DMS153 (cell line): ENCODE measurements around the gene EGFR.

Source experiments
- DNase-seq: peaks from one replicate; lab custom pipeline; 2025; lab: John Stamatoyannopoulos, UW

The EGFR gene

DNA sequence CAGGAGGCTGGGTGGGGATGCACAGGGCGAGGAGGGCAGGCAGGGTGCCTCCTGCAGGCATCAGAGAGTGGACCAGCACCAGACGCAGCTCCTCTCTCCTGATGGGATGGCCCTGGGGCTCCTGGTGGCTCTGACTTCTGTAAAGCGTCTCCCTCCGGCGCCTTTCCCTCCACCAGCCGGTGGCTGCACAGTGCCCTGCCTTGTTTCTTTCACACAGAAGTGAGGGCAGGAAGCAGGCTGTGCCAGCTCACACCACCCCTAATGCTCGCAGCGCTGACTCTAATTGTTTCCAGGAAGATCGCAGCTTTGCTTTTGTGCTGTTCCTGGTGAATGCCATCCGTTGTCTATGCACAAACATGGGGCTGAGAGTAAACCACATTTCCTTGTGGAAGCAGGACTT, 194.0 kb downstream of the EGFR start:
- peak; percentile 60 for DNase-seq

- DNase-seq, result no peak
Observed at GRCh38 chr7:55214707-55215106, 195.9 kb downstream of the EGFR start.

GRCh38 chr7:55223023-55223422, 204.2 kb downstream of the EGFR start:
- no peak for DNase-seq

DNA sequence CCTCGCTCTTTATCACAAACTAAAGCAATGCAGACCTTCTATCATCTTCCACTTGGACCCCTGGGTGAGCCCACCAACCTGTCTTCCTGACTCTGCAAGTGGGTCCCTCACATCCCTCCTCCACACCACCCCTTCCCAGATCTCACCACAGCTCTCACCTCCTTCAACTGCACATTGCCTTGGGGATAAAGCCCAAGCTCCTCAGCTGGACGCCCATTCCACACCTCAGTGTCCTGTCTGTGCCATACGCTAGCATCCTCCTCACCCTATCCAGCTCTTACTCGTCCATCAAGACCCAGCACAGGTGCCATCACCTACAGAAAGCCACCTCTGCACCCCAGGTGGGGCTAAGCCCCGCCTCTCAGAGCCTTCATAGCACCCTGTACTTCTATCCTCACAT, 205.3 kb downstream of the EGFR start:
- DNase-seq, result no peak

GRCh38 chr7:55224810-55225209, 206.0 kb downstream of the EGFR start:
- no peak for DNase-seq

DNA sequence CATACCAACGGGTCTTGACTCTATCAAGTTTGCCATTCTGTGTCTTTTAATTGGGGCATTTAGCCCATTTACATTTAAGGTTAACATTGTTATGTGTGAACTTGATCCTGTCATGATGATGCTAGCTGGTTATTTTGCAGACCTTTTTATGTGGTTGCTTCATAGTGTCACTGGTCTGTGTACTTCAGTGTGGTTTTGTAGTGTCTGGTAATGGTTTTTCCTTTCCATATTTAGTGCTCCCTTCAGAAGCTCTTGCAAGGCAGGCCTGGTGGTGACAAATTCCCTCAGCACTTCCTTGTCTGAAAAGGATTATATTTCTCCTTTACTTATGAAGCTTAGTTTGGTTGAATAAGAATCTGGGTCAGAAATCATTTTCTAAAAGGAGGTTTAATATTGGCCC, 211.2 kb downstream of the EGFR start:
- no peak for DNase-seq

GRCh38 chr7:55231736-55232280, 213.0 kb downstream of the EGFR start:
- no peak for DNase-seq

GRCh38 chr7:55233001-55233400, 214.2 kb downstream of the EGFR start:
- no peak for DNase-seq

- DNase-seq, result no peak
Observed at GRCh38 chr7:55234408-55234807, 215.6 kb downstream of the EGFR start.

- DNase-seq, result no peak
Observed at GRCh38 chr7:55235115-55235514, 216.3 kb downstream of the EGFR start.

- no peak for DNase-seq
Observed at GRCh38 chr7:55235801-55236200, 217.0 kb downstream of the EGFR start.

- DNase-seq, result no peak
Observed at GRCh38 chr7:55236476-55236875, 217.7 kb downstream of the EGFR start.

- DNase-seq, result no peak
Observed at GRCh38 chr7:55237156-55237893, 218.5 kb downstream of the EGFR start.

GRCh38 chr7:55239406-55239805, 220.6 kb downstream of the EGFR start:
- no peak for DNase-seq

DNA sequence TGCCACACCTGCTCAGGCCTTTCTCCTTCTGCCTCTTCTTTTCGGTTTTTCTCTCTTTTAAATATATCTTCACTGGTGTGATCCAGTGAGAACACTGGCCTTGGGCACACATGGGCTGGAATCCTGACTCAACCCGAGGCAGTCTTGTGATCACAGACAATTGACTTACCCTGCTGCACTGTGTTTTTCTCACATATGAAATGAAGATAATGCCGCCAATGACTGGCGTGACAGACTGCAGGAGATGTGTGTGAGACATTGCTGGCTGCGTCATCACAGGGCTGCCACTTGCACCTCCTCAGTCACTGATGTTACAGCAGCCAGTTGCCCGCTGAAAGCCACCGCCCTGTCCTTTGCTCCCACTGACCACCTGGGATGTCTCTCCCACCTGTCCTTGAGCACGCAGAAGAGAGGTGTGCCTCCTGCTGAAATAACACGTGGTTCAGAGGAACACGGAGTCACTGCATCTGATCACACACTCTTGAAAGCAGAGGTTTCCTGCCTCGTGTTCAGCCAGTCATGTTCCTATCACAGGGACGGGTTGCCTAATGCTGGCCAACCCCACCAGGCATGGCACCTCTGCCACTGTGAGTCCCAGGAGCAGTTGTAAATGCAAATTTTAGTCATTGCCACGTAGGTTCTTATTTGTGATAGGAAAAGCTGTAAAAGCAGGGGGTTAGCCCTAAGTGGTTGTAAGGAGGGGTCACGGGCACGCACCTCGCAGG, 221.8 kb downstream of the EGFR start:
- no peak for DNase-seq

DNA sequence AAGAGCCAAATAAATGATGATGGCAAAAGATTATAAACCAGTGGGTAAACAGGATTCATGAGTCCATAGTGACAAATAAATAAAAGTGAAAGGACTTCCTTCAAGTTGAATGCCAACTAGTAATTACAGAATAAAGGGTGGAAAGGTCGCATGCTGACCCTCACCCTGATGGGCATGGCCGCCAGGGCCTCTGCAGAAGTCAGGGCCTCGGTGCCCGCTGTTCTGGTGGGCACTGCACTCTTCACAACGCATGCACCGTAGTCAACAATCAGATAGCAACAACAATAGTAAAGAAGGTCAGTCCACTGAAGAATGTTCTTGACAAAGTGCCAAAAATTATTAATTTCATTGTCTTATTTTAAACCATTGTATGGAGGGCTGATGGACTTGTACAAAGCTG, 223.1 kb downstream of the EGFR start:
- DNase-seq, result no peak

DNA sequence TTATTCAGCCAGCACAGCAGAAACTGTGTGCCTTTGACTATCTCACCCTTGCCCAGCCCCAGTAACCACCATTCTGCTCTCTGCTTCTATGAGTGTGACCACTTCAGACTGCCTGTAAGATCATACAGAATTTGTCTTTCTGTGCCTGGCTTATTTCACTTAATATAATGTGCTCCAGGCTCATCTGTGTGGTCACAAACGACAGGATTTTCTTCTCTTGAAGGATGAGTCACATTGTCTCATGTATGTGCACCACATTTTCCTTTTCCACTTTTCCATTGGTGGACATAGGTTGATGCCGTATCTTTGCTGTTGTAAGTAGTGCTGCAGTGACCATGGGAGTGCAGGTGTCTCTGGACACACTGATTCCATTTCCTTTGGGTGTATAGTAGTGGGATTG, 223.8 kb downstream of the EGFR start:
- no peak for DNase-seq

DNA sequence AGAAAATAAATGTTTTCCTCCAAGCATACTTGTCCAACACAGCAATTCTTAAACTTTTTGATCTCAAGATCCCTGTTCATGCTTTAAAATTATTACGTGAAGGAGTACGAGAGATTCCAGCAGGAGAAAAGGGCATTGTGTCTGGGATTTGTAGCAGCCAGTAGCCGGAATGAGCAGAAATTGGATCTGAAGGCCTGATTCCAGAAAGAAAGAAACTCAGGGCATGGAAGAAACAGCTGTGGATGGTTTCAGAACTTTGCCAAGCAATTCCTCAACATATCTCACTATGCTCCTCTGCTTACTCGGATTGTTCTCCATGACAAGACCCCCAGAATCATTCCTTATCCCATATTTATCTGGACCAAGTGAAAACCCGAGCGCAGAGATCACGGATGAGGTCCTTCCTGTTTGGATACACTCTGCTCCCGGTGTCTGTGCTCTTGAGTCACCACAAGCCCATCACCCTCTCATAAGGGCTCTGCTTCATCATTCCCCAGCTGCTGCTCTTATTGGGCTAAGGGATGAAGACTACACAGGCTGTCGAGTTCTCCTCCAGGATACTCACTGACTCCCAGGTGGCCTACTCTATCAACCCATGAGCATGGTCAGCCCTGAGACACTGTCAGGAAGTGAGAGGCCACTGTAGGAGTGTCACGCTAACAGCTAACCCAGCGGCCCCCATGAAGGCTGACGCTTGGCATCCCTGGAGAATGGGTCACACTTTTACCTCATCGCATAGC, 225.4 kb downstream of the EGFR start:
- DNase-seq, result no peak

- DNase-seq, result no peak
Observed at GRCh38 chr7:55245271-55245723, 226.5 kb downstream of the EGFR start.

DNA sequence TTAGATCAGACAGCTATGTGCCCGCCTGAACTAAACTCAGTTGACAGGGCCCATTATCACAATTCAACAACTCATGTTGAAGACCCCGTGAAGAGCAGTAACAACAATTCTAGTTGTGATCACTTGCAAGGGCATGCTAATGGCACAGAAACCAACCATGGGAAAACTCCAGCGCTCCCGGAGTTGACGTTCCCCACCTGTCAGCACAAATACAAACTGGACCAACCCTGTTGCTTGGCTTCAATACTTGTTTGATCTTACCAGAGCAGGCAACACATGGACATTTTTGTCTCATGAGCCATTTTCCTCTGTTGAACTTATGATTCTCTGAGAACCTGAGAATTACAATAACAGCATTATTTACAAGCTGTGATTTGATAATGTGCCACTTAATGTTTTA, 227.4 kb downstream of the EGFR start:
- DNase-seq, result no peak

- no peak for DNase-seq
Observed at GRCh38 chr7:55247428-55247827, 228.6 kb downstream of the EGFR start.

- DNase-seq, result no peak
Observed at GRCh38 chr7:55248526-55248925, 229.7 kb downstream of the EGFR start.

GRCh38 chr7:55249332-55249731, 230.5 kb downstream of the EGFR start:
- DNase-seq, result no peak
